D721Med (cell line): ENCODE results near the gene MARCHF2.
"Not testable (repeated sequence)": the region's sequence is repeated elsewhere in the genome, so short reads cannot be mapped to it uniquely, and the experiment has no call there.

Experiments
- DNase-seq: peaks from one replicate; pipeline ENCODE4 v3.0.0; 2011; ENCODE audit warnings: low spot score; ENCODE audit not compliant: insufficient read length
- FAIRE-seq: peaks from 2 replicates; lab custom pipeline; 2011; peaks lifted over from hg19 to GRCh38; lab: Jason Lieb, UNC
- CTCF ChIP-seq: IDR thresholded peaks from 2 replicates; pipeline ENCODE4 v1.5.1; 2012; ENCODE audit warnings: mild to moderate bottlenecking, control low read depth; ENCODE audit not compliant: insufficient read depth; ENCODE audit errors: missing control alignments

The MARCHF2 gene

GRCh38 chr19:8429826-8430225 lies 16.7 kb downstream of the MARCHF2 start:
- DNase-seq (no peak), FAIRE-seq (no peak)
- no peak for TF ChIP-seq CTCF

- no peak for TF ChIP-seq CTCF
- FAIRE-seq: no peak
- no peak for DNase-seq
Observed at GRCh38 chr19:8430650-8431049, 17.5 kb downstream of the MARCHF2 start.

GRCh38 chr19:8438236-8438635 lies 25.1 kb downstream of the MARCHF2 start:
- DNase-seq: no peak
- no peak for TF ChIP-seq CTCF
- FAIRE-seq: no peak

DNA sequence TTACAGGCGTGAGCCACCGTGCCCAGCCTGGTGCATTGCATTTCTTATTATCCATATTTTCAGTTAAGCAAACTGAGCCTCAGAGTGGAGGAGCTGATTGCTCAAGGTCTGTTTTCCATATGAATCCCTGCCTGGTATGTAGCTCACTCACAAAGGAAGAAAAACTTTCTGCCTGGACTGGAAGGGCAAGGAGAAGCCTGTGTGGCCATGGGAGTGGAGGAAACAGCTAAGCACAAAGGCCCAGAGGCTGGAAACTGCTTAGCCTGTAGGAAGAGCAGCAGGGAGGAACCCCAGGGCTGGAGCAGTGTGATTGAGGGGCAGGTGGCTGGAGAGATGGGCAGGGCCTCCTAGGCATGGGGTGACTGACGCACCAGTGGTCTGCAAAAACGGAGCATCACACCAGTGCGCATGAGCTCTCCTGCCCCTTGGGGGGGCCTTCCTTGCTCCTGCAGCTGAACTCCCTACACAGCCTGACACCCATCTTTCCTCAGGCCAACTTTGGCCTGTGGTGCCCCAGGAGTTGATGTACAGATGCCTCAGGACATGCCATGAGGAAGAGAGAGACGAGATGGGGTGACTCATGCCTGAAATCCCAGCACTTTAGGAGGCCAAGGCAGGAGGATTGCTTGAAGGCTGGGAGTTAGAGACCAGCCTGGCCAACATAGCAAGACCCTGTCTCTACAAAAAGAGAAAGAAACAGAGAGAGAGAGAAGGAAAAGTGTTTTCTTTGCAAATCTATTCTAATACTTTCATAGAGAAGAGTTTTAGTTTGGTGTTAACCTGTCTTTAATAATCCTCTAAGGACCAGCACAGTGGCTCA lies 28.8 kb downstream of the MARCHF2 start:
- FAIRE-seq (no peak), DNase-seq (no peak)
- no peak for TF ChIP-seq CTCF

- not testable (repeated sequence) for FAIRE-seq, DNase-seq
Observed at GRCh38 chr19:8444140-8444676, 31.1 kb downstream of the MARCHF2 start.

GRCh38 chr19:8444677-8445487 lies 31.8 kb downstream of the MARCHF2 start, which contains the start of gene HNRNPM:
HNRNPM (plus strand) TSS chr19:8444975; CDS start chr19:8444999, 24 bp downstream.
- no peak for FAIRE-seq
- peak; percentile 90 for DNase-seq
- no peak for TF ChIP-seq CTCF

DNA sequence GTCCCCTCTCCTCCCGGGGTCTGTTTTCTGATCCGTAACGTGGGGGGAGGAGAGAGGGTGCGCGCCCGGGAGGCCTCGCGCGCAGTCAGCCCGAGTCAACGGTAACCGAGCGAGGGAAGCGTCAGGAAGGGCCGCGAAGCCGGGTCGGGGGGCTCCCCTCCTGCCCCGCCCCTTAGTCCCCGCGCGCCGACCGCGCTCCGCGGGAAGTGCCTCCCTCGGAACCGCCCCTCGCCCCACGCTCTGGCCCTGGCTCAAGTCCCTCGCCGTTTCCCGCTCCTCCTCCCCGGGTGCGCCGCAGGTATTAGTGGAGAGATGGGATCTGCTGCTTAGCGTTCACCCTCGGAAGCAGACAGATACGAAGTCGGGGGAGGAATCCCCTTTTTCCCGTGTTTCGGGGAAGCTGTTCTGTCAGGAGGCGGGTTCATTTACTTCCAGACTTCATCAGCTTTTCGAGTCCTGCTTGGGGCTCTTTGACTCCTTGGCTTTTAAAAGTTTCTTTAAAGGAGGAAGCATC lies 32.4 kb downstream of the MARCHF2 start:
- DNase-seq (no peak), FAIRE-seq (no peak)
- no peak for TF ChIP-seq CTCF
